HG03045 (cell line): ENCODE measurements around the gene ABL1.

Experiments
- ATAC-seq: cut with Tn5 transposase; IDR thresholded peaks from one replicate; pipeline ENCODE4 v1.9.1; 2021; ENCODE audit warnings: mild to moderate bottlenecking, moderate library complexity; ENCODE audit not compliant: unreplicated experiment

ABL1 gene

DNA sequence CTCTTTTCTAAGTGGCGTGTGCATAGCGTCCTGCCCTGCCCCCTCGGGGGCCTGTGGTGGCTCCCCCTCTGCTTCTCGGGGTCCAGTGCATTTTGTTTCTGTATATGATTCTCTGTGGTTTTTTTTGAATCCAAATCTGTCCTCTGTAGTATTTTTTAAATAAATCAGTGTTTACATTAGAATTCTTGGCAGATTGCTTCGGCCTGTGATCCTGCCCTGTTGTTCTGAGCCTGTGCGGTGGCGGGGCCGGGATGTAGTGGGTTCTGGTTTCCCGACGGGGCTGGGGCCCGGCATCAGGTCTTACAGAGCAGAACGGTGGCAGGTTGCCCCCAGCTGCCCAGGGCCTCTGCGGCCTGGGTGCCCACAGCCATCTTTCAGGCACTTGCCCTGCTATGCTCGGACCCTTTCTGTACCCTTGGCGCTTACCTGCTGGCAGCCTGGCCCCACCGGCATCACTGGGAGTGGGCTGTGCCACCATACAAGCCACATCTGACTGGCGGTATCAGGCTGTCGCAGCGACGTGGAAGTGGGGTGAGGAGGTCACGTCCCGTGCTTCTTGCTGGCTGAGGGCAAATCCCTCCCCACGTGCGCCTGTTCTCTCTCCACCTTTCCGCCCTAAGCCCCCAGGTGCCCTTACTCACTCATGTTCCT is 52.6 kb downstream of the ABL1 start:
- no peak for ATAC-seq

- no peak for ATAC-seq
These were observed 53.3 kb downstream of the ABL1 start for GRCh38 chr9:130888146-130888885.

DNA sequence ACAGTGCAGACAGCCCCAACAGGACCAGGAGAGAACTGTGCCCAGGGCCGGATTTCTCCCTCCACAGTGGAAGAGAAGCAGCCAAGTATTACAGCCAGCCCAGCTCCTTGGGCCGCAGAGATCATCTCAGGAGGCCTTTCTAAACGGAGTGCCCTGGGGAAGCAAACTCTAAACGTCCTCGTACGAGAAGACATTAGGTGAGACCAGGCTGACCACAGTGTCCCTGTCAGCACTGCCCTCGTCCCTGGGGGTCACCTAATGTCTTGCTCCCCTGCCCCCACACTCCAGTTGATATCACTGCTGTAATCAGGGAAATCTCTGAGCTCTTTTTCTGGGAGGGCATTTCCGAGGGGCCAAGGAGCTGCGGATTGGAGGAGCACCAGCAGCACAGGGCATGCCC is 55.1 kb downstream of the ABL1 start:
- no peak for ATAC-seq

DNA sequence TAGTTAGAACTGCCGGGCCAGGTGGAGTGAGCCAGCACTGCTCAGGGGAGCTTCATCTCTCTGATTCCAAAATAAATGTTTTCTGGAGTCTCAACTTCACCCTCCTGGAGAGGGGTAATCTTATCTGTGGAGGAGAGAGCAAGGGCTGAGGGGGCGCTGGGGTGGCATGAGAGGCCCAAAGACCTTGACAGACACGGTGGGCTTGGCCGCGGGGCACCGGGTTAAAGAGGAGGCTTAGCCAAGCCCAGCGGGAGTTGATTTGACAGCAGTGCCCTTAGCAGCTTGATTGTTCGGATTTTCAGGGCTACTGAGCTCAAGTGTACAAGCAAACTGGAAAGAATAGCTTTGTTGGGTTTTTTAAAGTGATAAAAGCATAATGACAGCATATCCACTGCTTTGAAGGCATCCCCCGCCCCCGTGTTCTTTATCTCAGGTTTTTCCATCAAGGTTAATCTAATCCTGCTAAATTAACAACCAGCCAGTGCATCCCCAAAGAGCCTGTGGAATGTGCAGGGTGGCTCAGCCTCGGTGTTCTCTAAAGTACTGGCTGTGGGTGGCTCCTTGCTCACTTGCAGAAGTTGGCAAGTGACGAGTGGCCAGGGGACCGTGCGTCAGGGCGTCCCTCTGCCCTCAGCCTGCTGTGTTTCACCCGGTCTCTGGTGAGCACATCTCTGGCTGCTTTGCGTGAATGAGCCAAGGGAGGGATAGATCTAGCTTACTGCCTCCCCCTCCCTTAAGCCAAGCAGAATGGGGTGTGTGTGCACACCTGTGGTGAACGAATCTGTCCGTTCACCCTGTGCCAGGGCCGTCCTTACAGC is 56.0 kb downstream of the ABL1 start:
- ATAC-seq, result no peak

GRCh38 chr9:130891688-130892476 is 56.8 kb downstream of the ABL1 start:
- ATAC-seq, result no peak

- no peak for ATAC-seq
These were observed 57.6 kb downstream of the ABL1 start for GRCh38 chr9:130892477-130893304.

- no peak for ATAC-seq
These were observed 58.5 kb downstream of the ABL1 start for GRCh38 chr9:130893341-130894101.

DNA sequence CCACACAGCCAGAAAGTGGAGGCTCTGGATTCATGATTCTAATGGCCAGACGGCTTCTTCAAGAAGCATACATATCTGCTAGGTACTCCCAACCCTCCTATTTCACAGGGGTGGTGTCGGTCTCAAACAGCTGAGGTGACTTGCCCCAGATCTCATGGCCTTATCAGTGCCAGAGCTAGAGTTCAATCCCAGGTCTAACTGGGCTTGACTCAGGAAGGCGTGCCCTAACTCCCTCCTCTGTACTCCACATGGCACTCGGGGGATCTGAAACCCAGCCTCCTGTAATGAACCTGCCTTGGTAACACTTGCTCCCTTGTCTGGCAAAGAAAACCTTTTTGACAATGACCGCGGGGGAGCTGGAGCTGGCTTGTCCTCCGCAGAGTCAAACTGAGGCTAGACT is 59.5 kb downstream of the ABL1 start:
- ATAC-seq, result no peak

DNA sequence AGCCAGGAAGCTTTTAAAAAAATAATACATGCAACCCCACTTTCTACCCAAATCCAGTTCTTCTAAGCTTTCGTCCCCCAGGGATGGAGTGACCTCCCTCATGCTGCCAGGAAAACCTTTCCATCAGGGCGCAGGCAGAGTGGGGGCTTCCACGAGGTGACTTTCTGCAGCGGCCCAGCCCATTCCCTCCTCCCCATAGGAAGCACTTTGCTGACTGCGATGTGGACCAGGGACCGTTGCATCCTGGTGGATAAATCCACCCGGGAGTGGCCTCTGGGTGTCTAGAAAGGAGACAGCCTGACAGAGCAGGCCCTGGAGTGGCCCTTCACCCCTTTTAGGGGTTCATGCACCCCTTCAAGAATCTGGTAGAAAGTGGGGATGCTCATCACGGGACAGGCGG is 60.0 kb downstream of the ABL1 start:
- no peak for ATAC-seq

DNA sequence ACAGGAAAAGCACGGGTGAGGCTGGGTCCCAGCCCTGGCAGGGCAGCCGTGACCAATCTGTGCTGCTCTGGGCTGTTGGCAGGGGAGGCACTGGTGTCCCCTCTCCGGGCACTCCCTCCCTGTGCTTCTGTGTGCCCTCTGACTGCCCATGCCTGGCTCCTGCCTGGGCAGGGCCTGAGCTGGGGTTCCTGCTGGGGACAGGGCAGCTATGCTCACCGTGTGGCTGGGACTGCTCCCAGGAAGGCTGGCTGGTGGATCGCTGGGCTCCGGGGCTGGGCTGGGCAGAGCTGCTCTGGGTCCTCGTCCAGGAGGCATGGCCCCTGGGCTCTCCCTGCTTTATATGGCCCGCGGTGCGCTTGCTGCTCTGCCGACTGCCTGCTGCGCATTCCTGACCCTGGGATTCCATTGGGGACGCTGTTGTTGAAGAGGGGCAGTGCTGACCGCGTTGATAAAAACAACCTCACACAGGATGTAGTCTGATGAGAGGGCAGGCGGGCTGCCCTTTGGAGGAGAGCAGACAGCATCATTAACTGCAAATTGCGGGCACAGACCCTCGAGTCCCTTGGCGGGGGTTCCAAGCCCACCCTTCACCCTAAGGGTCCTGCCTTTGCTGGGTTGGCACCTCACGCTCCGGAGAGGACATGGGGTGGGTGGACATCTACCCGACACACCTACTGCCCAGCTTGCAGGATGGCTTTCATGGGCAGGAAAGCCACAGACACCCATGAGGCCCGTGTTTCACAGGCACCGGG is 60.6 kb downstream of the ABL1 start:
- no peak for ATAC-seq

GRCh38 chr9:130896233-130897014 is 61.4 kb downstream of the ABL1 start, which contains the start of gene QRFP:
Gene QRFP (minus strand): TSS chr9:130896812. CDS start chr9:130893838, 2,974 bp downstream.
- ATAC-seq, result no peak

- no peak for ATAC-seq
These were observed 62.2 kb downstream of the ABL1 start for GRCh38 chr9:130897105-130897751.

GRCh38 chr9:130897848-130898551 is 62.9 kb downstream of the ABL1 start:
- no peak for ATAC-seq

DNA sequence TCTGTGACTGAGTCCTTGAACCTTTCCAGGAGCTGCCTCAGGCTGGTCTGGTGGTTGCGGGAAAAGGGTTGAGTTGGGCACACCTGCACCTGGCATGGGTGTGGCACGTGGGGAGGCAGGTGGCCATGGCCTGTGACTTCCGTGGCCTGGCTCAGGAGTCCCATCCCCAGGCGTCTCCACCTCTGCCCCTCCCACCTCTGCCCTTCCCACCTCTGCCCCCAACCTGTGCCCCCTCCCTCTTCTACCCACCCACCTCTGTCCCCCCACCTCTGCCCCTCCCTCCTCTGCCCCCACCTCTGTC is 63.4 kb downstream of the ABL1 start:
- ATAC-seq, result no peak

DNA sequence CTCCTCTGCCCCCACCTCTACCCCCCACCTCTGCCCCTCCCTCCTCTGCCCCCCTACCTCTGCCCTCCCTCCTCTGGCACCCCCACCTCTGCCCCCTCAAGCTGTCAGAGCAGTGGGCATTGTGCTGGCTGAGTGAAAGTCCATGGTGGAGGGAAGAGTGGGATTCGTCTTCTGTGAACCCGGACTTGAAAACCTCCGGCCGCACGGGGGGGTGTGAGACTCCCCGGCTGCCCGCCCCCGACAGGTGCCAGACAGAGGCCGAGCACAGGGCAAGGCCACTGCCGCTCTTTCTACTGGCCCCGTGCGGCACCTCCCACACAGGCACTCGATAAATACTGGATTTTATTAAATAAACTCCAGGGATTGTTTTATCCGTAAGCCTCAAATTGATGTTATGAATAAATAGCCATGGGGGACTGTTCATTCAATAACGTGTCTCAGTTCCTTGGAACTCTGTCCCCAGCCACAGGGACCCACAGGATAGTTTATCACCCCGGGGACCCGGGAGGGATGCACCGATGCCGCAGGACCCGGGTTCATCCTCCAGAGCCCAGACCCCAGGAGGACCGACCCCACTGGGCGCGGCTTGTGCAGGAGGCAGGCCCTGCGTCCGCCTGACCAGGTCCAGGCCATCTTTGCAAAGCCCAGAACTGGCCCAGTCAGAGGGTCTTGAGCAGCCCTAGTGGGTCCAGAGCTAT is 64.1 kb downstream of the ABL1 start:
- no peak for ATAC-seq
